Measurements from ENCODE around the gene PADI6. TPM values are rescaled to one million over a fixed set of nuclear protein-coding genes. Genes with fewer than 3 reads are reported as not detected.
A peak's percentile ranks its signal among the peaks of the same experiment; 100 is the strongest.

The PADI6 gene
- total and polyA plus RNA-seq, 2 of the 8 experiments (the other 6 are each of a cell fraction or from before 2014, with no cell fraction given), result not detected

- TF ChIP-seq CHD7 (IDR thresholded peaks at IDR 0.05; ENCODE audit: insufficient replicate concordance, low read length) (no peak), POU5F1 (IDR thresholded peaks at IDR 0.05; ENCODE audit: low read depth, low read length) (no peak), RAD21 (IDR thresholded peaks at IDR 0.05 in 1 of 2, conservative IDR thresholded peaks at IDR 0.05 in 1 of 2; ENCODE audit: low read depth in 2 of 2, low read length in 2 of 2) (peak; percentile 53 to 64), ZNF274 (IDR thresholded peaks at IDR 0.05; ENCODE audit: borderline replicate concordance, extremely low read depth, low read length) (no peak), KDM1A (IDR thresholded peaks at IDR 0.05; ENCODE audit: borderline replicate concordance, low read length) (peak; percentile 67; the same call in 1 of the 2 replicates), USF2 (IDR thresholded peaks at IDR 0.05; ENCODE audit: low read length) (peak; percentile 60), CREB1 (IDR thresholded peaks at IDR 0.05) (no peak), MAFK (IDR thresholded peaks at IDR 0.05; ENCODE audit: low read depth, low read length) (no peak), SIRT6 (IDR thresholded peaks at IDR 0.05; ENCODE audit: low read length) (no peak), HDAC6 (IDR thresholded peaks at IDR 0.05; ENCODE audit: low read depth, low read length) (no peak), MAX (IDR thresholded peaks at IDR 0.05) (no peak)
These were observed 1.4 kb upstream of the PADI6 start (continued) for GRCh38 chr1:17370618-17371017.
